Measurements from ENCODE around the gene A4GNT.

Gene A4GNT

GRCh38 chr3:138078096-138078495, 54.1 kb downstream of the A4GNT start:
- no peak for DNase-seq

All from stimulated activated CD4-positive, alpha-beta T cell treated with anti-CD3 and anti-CD28 coated beads, Interleukin-12 subunit alpha, Interleukin-12 subunit beta, amount 100 ng/mL, for 4 hours (primary cell).